Activated effector memory CD4-positive, alpha-beta T cell treated with anti-CD3 and anti-CD28 coated beads, Interleukin-2, amount 50 U/mL, for 16 hours (primary cell): ENCODE measurements around the gene PLEKHA1.

Source experiments
- DNase-seq: peaks from one replicate; pipeline ENCODE4 v3.0.0-alpha.2; 2020

Gene PLEKHA1

DNA sequence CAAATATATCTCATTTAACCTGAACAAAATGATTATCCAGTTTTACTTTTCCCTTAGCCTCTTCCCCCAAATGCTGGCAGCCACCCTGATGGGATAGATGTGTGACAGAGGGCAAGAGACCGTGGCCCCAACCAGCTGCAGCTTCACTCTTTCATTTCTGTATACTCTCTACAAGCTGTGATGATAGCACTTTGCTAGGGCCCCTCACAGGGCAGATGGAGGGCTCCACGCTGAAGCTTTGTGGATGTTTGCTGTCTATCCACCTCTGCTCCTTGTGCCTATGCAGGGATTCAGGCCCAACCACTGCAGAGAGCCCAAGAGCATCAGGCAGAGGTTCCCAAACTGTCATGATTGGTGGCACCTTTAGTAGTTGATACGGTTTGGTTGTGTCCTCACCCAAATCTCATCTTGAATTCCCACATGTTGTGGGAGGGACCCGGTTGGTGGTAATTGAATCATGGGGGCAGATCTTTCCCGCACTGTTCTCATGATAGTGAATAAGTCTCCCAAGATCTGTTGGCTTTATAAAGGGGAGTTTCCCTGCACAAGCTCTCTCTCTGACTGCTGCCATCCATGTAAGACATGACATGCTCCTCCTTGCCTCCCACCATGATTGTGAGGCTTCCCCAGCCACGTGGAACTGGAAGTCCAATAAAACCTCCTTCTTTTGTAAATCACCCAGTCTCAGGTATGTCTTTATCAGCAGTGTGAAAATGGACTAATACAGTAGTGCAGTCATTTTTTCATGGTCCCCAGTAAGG lies 107.0 kb downstream of the PLEKHA1 start:
- no peak for DNase-seq
